GM21723 (cell line): ENCODE measurements around the gene DMC1.
A peak's percentile ranks its signal among the peaks of the same experiment; 100 is the strongest.
"Not testable (repeated sequence)": the region's sequence is repeated elsewhere in the genome, so short reads cannot be mapped to it uniquely, and the experiment has no call there.

Experiments used
- ATAC-seq: cut with Tn5 transposase; IDR thresholded peaks from one replicate; pipeline ENCODE4 v1.9.1; 2021; ENCODE audit warnings: mild to moderate bottlenecking, moderate library complexity; ENCODE audit not compliant: unreplicated experiment

The DMC1 gene

GRCh38 chr22:38569972-38570778, at the start of gene DMC1:
DMC1 (minus strand) TSS chr22:38570183; CDS start chr22:38568256, 1,927 bp downstream.
- peak; percentile 50 for ATAC-seq

GRCh38 chr22:38618682-38619081, 48.7 kb upstream of the DMC1 start:
- no peak for ATAC-seq

GRCh38 chr22:38618258-38618657, 48.3 kb upstream of the DMC1 start:
- no peak for ATAC-seq

- ATAC-seq = not testable (repeated sequence)
Observed at GRCh38 chr22:38615064-38615405, 45.1 kb upstream of the DMC1 start.

- no peak for ATAC-seq
Observed at GRCh38 chr22:38614332-38615063, 44.5 kb upstream of the DMC1 start.

GRCh38 chr22:38613588-38613987, 43.6 kb upstream of the DMC1 start:
- no peak for ATAC-seq

- ATAC-seq = no peak
Observed at GRCh38 chr22:38612217-38613006, 42.4 kb upstream of the DMC1 start.

- ATAC-seq = no peak
Observed at GRCh38 chr22:38611559-38611958, 41.6 kb upstream of the DMC1 start.

- ATAC-seq = no peak
Observed at GRCh38 chr22:38610234-38610633, 40.3 kb upstream of the DMC1 start.

GRCh38 chr22:38608992-38609750, 39.2 kb upstream of the DMC1 start:
- no peak for ATAC-seq

- ATAC-seq = no peak
Observed at GRCh38 chr22:38607680-38608079, 37.7 kb upstream of the DMC1 start.

- no peak for ATAC-seq
Observed at GRCh38 chr22:38602166-38602565, 32.2 kb upstream of the DMC1 start.

GRCh38 chr22:38601221-38601764, 31.3 kb upstream of the DMC1 start:
- ATAC-seq = no peak

- no peak for ATAC-seq
Observed at GRCh38 chr22:38599466-38599865, 29.5 kb upstream of the DMC1 start.

GRCh38 chr22:38582923-38583322, 12.9 kb upstream of the DMC1 start:
- ATAC-seq = not testable (repeated sequence)

- ATAC-seq = no peak
Observed at GRCh38 chr22:38578505-38578904, 8.5 kb upstream of the DMC1 start.

GRCh38 chr22:38572065-38572464, 2.1 kb upstream of the DMC1 start:
- no peak for ATAC-seq

- no peak for ATAC-seq
Observed at GRCh38 chr22:38570779-38571364, 889 bp upstream of the DMC1 start.

- ATAC-seq = peak; percentile 17
Observed at GRCh38 chr22:38569181-38569971, 607 bp downstream of the DMC1 start.
